H1 (cell line): ENCODE results near the gene CTNNA3. TPM values are rescaled to one million over a fixed set of nuclear protein-coding genes. Genes with fewer than 3 reads are reported as not detected.

Experiments
- CTCF ChIA-PET: fragments of 300-600 bp; sonication (Branson Sonifier 250); formaldehyde crosslinking; loops from one replicate; lab custom pipeline; 2021; ENCODE audit not compliant: partially characterized antibody; lab: Charles Lee
- POLR2A ChIA-PET: fragments of 300-600 bp; sonication (Branson Sonifier 250); formaldehyde crosslinking; loops from one replicate; lab custom pipeline; 2021; ENCODE audit warnings: inconsistent platforms; ENCODE audit not compliant: partially characterized antibody; lab: Charles Lee
- DNase-seq, 2 experiments: peaks; one replicate each; pipeline versions ENCODE4 v3.0.0 to v3.0.0-alpha.2; 2010 to 2022; ENCODE audit warnings: low spot score in 2 of 2, low read depth in 1 of 2, mixed read lengths in 1 of 2
- FAIRE-seq: peaks from 2 replicates; lab custom pipeline; 2011; peaks lifted over from hg19 to GRCh38; lab: Jason Lieb, UNC
- H2AFZ ChIP-seq: 2 replicates; pipeline ENCODE4 v1.8.1; 2012; ENCODE audit warnings: low read length, inconsistent platforms
- H2AK5ac ChIP-seq: 2 replicates; pipeline ENCODE4 v1.6.1; 2013; ENCODE audit warnings: low read depth, low read length
- H2BK120ac ChIP-seq: replicated peaks from 2 replicates; pipeline ENCODE3; 2013; ENCODE audit warnings: low read depth, low read length, inconsistent platforms
- H2BK12ac ChIP-seq: 2 replicates; pipeline ENCODE4 v1.6.1; 2013; ENCODE audit warnings: low read depth, low read length
- H2BK15ac ChIP-seq: 2 replicates; pipeline ENCODE4 v1.6.1; 2013; ENCODE audit warnings: low read length
- H2BK20ac ChIP-seq: 2 replicates; pipeline ENCODE4 v1.6.1; 2013; ENCODE audit warnings: low read length
- H2BK5ac ChIP-seq: 2 replicates; pipeline ENCODE4 v1.6.1; 2013; ENCODE audit warnings: low read depth, low read length
- H3K14ac ChIP-seq: 2 replicates; pipeline ENCODE4 v1.6.1; 2013; ENCODE audit warnings: inconsistent platforms; ENCODE audit not compliant: insufficient read length
- H3K18ac ChIP-seq: 2 replicates; pipeline ENCODE4 v1.6.1; 2013; ENCODE audit warnings: low read length; ENCODE audit errors: extremely low read depth
- H3K23ac ChIP-seq: 2 replicates; pipeline ENCODE4 v1.6.1; 2013; ENCODE audit warnings: inconsistent platforms; ENCODE audit not compliant: insufficient read length
- H3K23me2 ChIP-seq: 2 replicates; pipeline ENCODE4 v1.6.1; 2013; ENCODE audit warnings: low read depth, low read length
- H3K27ac ChIP-seq: 2 replicates; pipeline ENCODE4 v1.6.1; 2011; ENCODE audit warnings: low read depth, low read length, inconsistent platforms
- H3K27me3 ChIP-seq, 4 experiments: replicated peaks in 1 of 4; 1 replicate in 1 of 4; 2 replicates in 3 of 4; pipeline versions ENCODE4 v1.6.1 to v1.8.1; 2011 to 2013; ENCODE audit warnings: low read length in 3 of 4, mild to moderate bottlenecking in 3 of 4, inconsistent platforms in 2 of 4, mixed read lengths in 2 of 4, moderate library complexity in 1 of 4; ENCODE audit not compliant: control insufficient read depth in 3 of 4, insufficient read depth in 3 of 4; ENCODE audit errors: extremely low read depth in 1 of 4
- H3K36me3 ChIP-seq, 4 experiments: 2 replicates each; pipeline versions ENCODE4 v1.6.1 to v1.8.1; 2011 to 2013; ENCODE audit warnings: mild to moderate bottlenecking in 4 of 4, low read length in 3 of 4, moderate library complexity in 2 of 4, control low read depth in 1 of 4, inconsistent platforms in 1 of 4; ENCODE audit not compliant: insufficient read depth in 4 of 4, control insufficient read depth in 2 of 4
- H3K4ac ChIP-seq: replicated peaks from 2 replicates; pipeline ENCODE3; 2013; ENCODE audit warnings: low read length, low read depth, mixed read lengths, inconsistent platforms; ENCODE audit not compliant: insufficient read length
- H3K4me1 ChIP-seq, 4 experiments: replicated peaks in 1 of 4; 1 replicate in 1 of 4; 2 replicates in 3 of 4; pipeline versions ENCODE4 v1.6.1 to v1.8.1; 2011 to 2013; ENCODE audit warnings: low read length in 3 of 4, inconsistent platforms in 2 of 4, mixed read lengths in 1 of 4; ENCODE audit not compliant: insufficient read depth in 4 of 4, control insufficient read depth in 3 of 4
- H3K4me2 ChIP-seq, 2 experiments: 2 replicates each; pipeline versions ENCODE4 v1.6.1 to v1.8.1; 2011 to 2013; ENCODE audit warnings: low read depth in 2 of 2, low read length in 2 of 2, control low read depth in 1 of 2, inconsistent platforms in 1 of 2, mild to moderate bottlenecking in 1 of 2; ENCODE audit not compliant: insufficient read depth in 1 of 2
- H3K4me3 ChIP-seq, 4 experiments: fragments of 200-600, 300-600 bp in 1 of 4; sonication (generic), shearing (Covaris generic), sonication (Bioruptor Twin) in 1 of 4; 2 replicates each; pipeline versions ENCODE4 v1.5.1 to v1.8.1; 2011 to 2016; ENCODE audit warnings: low read length in 4 of 4, low read depth in 3 of 4, control low read depth in 2 of 4, inconsistent platforms in 2 of 4, mild to moderate bottlenecking in 2 of 4, mixed read lengths in 1 of 4, moderate library complexity in 1 of 4; ENCODE audit not compliant: insufficient read depth in 2 of 4; ENCODE audit errors: extremely low read depth in 1 of 4
- H3K56ac ChIP-seq: replicated peaks from 2 replicates; pipeline ENCODE3; 2013; ENCODE audit warnings: low read depth, mild to moderate bottlenecking, mixed read lengths, low read length, inconsistent platforms; ENCODE audit not compliant: insufficient read length
- H3K79me1 ChIP-seq: 2 replicates; pipeline ENCODE4 v1.6.1; 2013; ENCODE audit warnings: low read depth, low read length, control low read depth
- H3K79me2 ChIP-seq, 2 experiments: 2 replicates each; pipeline versions ENCODE4 v1.6.1 to v1.8.1; 2012 to 2013; ENCODE audit warnings: low read length in 2 of 2, mild to moderate bottlenecking in 2 of 2, inconsistent platforms in 1 of 2; ENCODE audit not compliant: insufficient read depth in 2 of 2, control insufficient read depth in 1 of 2
- H3K9ac ChIP-seq, 4 experiments: replicated peaks in 1 of 4; 1 replicate in 1 of 4; 2 replicates in 3 of 4; pipeline versions ENCODE4 v1.6.1 to v1.8.1; 2011 to 2013; ENCODE audit warnings: low read depth in 3 of 4, low read length in 3 of 4, control low read depth in 2 of 4, mild to moderate bottlenecking in 2 of 4, moderate library complexity in 2 of 4, inconsistent platforms in 1 of 4; ENCODE audit errors: extremely low read depth in 1 of 4
- H3K9me3 ChIP-seq, 2 experiments: 2 replicates each; pipeline versions ENCODE4 v1.6.1 to v1.8.1; 2012 to 2013; ENCODE audit warnings: mild to moderate bottlenecking in 2 of 2, moderate library complexity in 2 of 2, control low read depth in 1 of 2, inconsistent platforms in 1 of 2, low read depth in 1 of 2, low read length in 1 of 2, mixed read lengths in 1 of 2; ENCODE audit not compliant: insufficient read depth in 2 of 2
- H4K20me1 ChIP-seq, 2 experiments: replicated peaks in 1 of 2; 2 replicates each; pipeline versions ENCODE3 to v1.8.1; 2011 to 2013; ENCODE audit warnings: inconsistent platforms in 2 of 2, low read length in 2 of 2, mild to moderate bottlenecking in 1 of 2; ENCODE audit not compliant: insufficient read depth in 2 of 2, control insufficient read depth in 1 of 2
- H4K5ac ChIP-seq: 2 replicates; pipeline ENCODE4 v1.6.1; 2013; ENCODE audit warnings: low read length, low read depth, mixed read lengths, inconsistent platforms; ENCODE audit not compliant: insufficient read length
- H4K8ac ChIP-seq: 2 replicates; pipeline ENCODE4 v1.8.0; 2013; ENCODE audit warnings: mild to moderate bottlenecking, moderate library complexity, low read length, inconsistent platforms; ENCODE audit not compliant: insufficient read depth; ENCODE audit errors: extremely low read depth
- H4K91ac ChIP-seq: replicated peaks from 2 replicates; pipeline ENCODE3; 2013; ENCODE audit warnings: low read length, mixed read lengths, inconsistent platforms; ENCODE audit not compliant: insufficient read length
- BACH1 ChIP-seq: IDR thresholded peaks from 2 replicates; pipeline ENCODE4 v1.6.1; 2012; ENCODE audit warnings: low read length, improper control_type of control experiment
- CBX8 ChIP-seq: fragments of 300-800, 300-1000 bp; sonication (generic); IDR thresholded peaks from 2 replicates; pipeline ENCODE4 v1.7.1; 2016; ENCODE audit warnings: low read depth, low read length, borderline replicate concordance
- CEBPB ChIP-seq: IDR thresholded peaks from 2 replicates; pipeline ENCODE4 v1.6.1; 2012; ENCODE audit warnings: low read depth, low read length
- CHD1 ChIP-seq: IDR thresholded peaks from 2 replicates; pipeline ENCODE4 v1.6.1; 2012; ENCODE audit warnings: low read depth, low read length, improper control_type of control experiment
- CHD2 ChIP-seq: IDR thresholded peaks from 2 replicates; pipeline ENCODE4 v1.6.1; 2012; ENCODE audit warnings: low read length, improper control_type of control experiment
- EP300 ChIP-seq, 2 experiments: IDR thresholded peaks; 1 replicate in 1 of 2; 2 replicates in 1 of 2; pipeline ENCODE4 v1.6.1; 2011 to 2012; ENCODE audit warnings: low read depth in 2 of 2, low read length in 2 of 2, mild to moderate bottlenecking in 2 of 2, borderline replicate concordance in 1 of 2, inconsistent platforms in 1 of 2, moderate library complexity in 1 of 2
- FOSL1 ChIP-seq: IDR thresholded peaks from 2 replicates; pipeline ENCODE4 v1.6.1; 2011; ENCODE audit warnings: mild to moderate bottlenecking, low read depth, low read length, moderate library complexity; ENCODE audit not compliant: insufficient read depth
- HDAC2 ChIP-seq, 2 experiments: fragments of 300-600 bp in 1 of 2; sonication (generic) in 1 of 2; IDR thresholded peaks; 2 replicates each; pipeline ENCODE4 v1.6.1; 2011 to 2012; ENCODE audit warnings: low read depth in 2 of 2, low read length in 2 of 2, mild to moderate bottlenecking in 2 of 2, moderate library complexity in 2 of 2, borderline replicate concordance in 1 of 2, inconsistent platforms in 1 of 2
- NANOG ChIP-seq: IDR thresholded peaks from 2 replicates; pipeline ENCODE4 v1.6.1; 2011; ENCODE audit warnings: low read length, low read depth, mild to moderate bottlenecking, inconsistent platforms; ENCODE audit not compliant: insufficient read depth, poor library complexity, severe bottlenecking
- PHF8 ChIP-seq: fragments of 200-600 bp; sonication (generic); conservative IDR thresholded peaks from 2 replicates; pipeline ENCODE4 v1.7.1; 2012; ENCODE audit warnings: low read depth, mild to moderate bottlenecking, inconsistent platforms, low read length, moderate library complexity
- POLR2A ChIP-seq, 2 experiments: IDR thresholded peaks; 1 replicate in 1 of 2; 2 replicates in 1 of 2; pipeline ENCODE4 v1.6.1; 2011; ENCODE audit warnings: low read depth in 2 of 2, low read length in 2 of 2, mild to moderate bottlenecking in 2 of 2; ENCODE audit errors: control extremely low read depth in 1 of 2
- SIX5 ChIP-seq: IDR thresholded peaks from 2 replicates; pipeline ENCODE4 v1.6.1; 2011; ENCODE audit warnings: mild to moderate bottlenecking, low read depth, low read length
- SP4 ChIP-seq: IDR thresholded peaks from 2 replicates; pipeline ENCODE4 v1.6.1; 2012; ENCODE audit warnings: low read length, inconsistent platforms
- SRF ChIP-seq: IDR thresholded peaks from 2 replicates; pipeline ENCODE4 v1.6.1; 2011; ENCODE audit warnings: mild to moderate bottlenecking, low read depth, low read length, moderate library complexity
- TAF7 ChIP-seq: optimal IDR thresholded peaks from 2 replicates; pipeline ENCODE3; 2011; ENCODE audit warnings: low read depth, mild to moderate bottlenecking, inconsistent platforms, low read length, moderate library complexity, borderline replicate concordance
- TEAD4 ChIP-seq: IDR thresholded peaks from 2 replicates; pipeline ENCODE4 v1.6.1; 2012; ENCODE audit warnings: low read depth, low read length, inconsistent platforms, mixed read lengths
- WGBS, 2 experiments: shearing (Covaris generic) in 1 of 2; methylation state at CpG; one replicate each; pipeline versions ENCODE4 v1.1.6 to v1.1.7; 2013 to 2015; ENCODE audit warnings: low lambda C conversion rate in 2 of 2, mixed read lengths in 2 of 2, inconsistent platforms in 1 of 2, low coverage in 1 of 2, missing lambda C conversion rate in 1 of 2; ENCODE audit not compliant: insufficient replicate concordance in 2 of 2, insufficient coverage in 1 of 2, insufficient read length in 1 of 2; ENCODE audit errors: extremely low coverage in 1 of 2, missing lambda C conversion rate in 1 of 2; 5-methylcytosine and 5-hydroxymethylcytosine counted together
- polyA plus RNA-seq, 7 experiments: library from polyadenylated mRNA; depleted of rRNA in 3 of 7; stranded (reverse) in 5 of 7; unstranded in 2 of 7; fragments of >200 nt in 5 of 7; fragments of 200-250 nt in 2 of 7; gene quantifications; 1 replicate in 5 of 7; 2 replicates in 1 of 7; 4 replicates in 1 of 7; pipeline versions ENCODE4 v1.2.1 to v1.2.3, GENCODE V29; 2011 to 2013; ENCODE audit warnings: missing spikeins in 2 of 7, mixed read lengths in 2 of 7
- total RNA-seq: library from RNA; stranded (reverse); fragmentation: NEBNext Ultra II Directional; extraction: Animal tissue kit (Norgen Biotek cat#: 25700); gene quantifications from 2 replicates; pipeline ENCODE4 v1.2.1, GENCODE V29; 2021

The CTNNA3 gene
- total and polyA plus RNA-seq, 2 of the 8 experiments (the other 6 are each of a cell fraction or from before 2014, with no cell fraction given): 1.3 to 1.5 TPM

GRCh38 chr10:65900271-65900670 is 1795.7 kb downstream of the CTNNA3 start:
- H2BK5ac ChIP-seq: no peak overlapping the region
- no peaks in the 10 kb centered on the region for H3K4me1 ChIP-seq
- H3K56ac ChIP-seq: no peak overlapping the region
- no peak overlapping the region for H3K14ac ChIP-seq
- no peak overlapping the region for H3K23ac ChIP-seq
- FAIRE-seq (no peak), DNase-seq (no peak)
- no peaks in the 10 kb centered on the region for H3K27me3 ChIP-seq
- H2AK5ac ChIP-seq: no peak overlapping the region
- no peak overlapping the region for H2BK120ac ChIP-seq
- no peak overlapping the region for H3K4me2 ChIP-seq
- no peaks in the 10 kb centered on the region for H3K9me3 ChIP-seq
- no peaks in the 10 kb centered on the region for H3K79me1 ChIP-seq
- no peak overlapping the region for H2BK12ac ChIP-seq
- no peaks in the 10 kb centered on the region for H3K36me3 ChIP-seq
- no peak overlapping the region for H4K8ac ChIP-seq
- no peak overlapping the region for H3K4ac ChIP-seq
- no peak overlapping the region for H3K9ac ChIP-seq
- no peak overlapping the region for H3K18ac ChIP-seq
- no peaks in the 10 kb centered on the region for H3K23me2 ChIP-seq
- no peak overlapping the region for H4K91ac ChIP-seq
- POLR2A ChIA-PET: no interaction called here
- no peak overlapping the region for H2BK15ac ChIP-seq
- 95% methylated on average over 7 of the region's 7 CpGs; no CpG with 5 or more reads in 1 of the 2 experiments for WGBS, 2 experiments
- CTCF ChIA-PET: no interaction called here
- H3K4me3 ChIP-seq: no peak overlapping the region
- no peak overlapping the region for H2BK20ac ChIP-seq
- no peak overlapping the region for H3K27ac ChIP-seq
- H4K5ac ChIP-seq: no peak overlapping the region
- H4K20me1 ChIP-seq: no peaks in the 10 kb centered on the region
- no peaks in the 10 kb centered on the region for H3K79me2 ChIP-seq
- no peak overlapping the region for H2AFZ ChIP-seq
- no peak for TF ChIP-seq EP300 (IDR thresholded peaks at IDR 0.05; ENCODE audit: borderline replicate concordance in 1 of 2, low read depth in 2 of 2, low read length in 2 of 2)
- no peak for TF ChIP-seq POLR2A (IDR thresholded peaks at IDR 0.05; ENCODE audit: control extremely low read depth in 1 of 2, low read depth in 2 of 2, low read length in 2 of 2)
- no peak for TF ChIP-seq SP4
- no peak for TF ChIP-seq BACH1
- no peak for TF ChIP-seq TAF7
- TF ChIP-seq PHF8: no peak
- TF ChIP-seq HDAC2 (IDR thresholded peaks at IDR 0.05; ENCODE audit: borderline replicate concordance in 1 of 2, low read depth in 2 of 2, low read length in 2 of 2): no peak
- no peak for TF ChIP-seq SIX5
- no peak for TF ChIP-seq FOSL1
- TF ChIP-seq CBX8: no peak
- TF ChIP-seq CHD2: no peak
- no peak for TF ChIP-seq NANOG
- TF ChIP-seq SRF: no peak
- TF ChIP-seq CHD1: no peak
- no peak for TF ChIP-seq TEAD4
- no peak for TF ChIP-seq CEBPB
